Glomerular endothelial cell (primary cell): ENCODE results near the gene GUCA2B. TPM values are rescaled to one million over a fixed set of nuclear protein-coding genes. Genes with fewer than 3 reads are reported as not detected.

Experiments
- DNase-seq: peaks from one replicate; pipeline ENCODE4 v3.0.0-alpha.2; 2011; ENCODE audit warnings: low read depth, low spot score; ENCODE audit errors: extremely low read depth
- total RNA-seq: library from RNA; depleted of rRNA; stranded (reverse); fragments of >200 nt; gene quantifications from 2 replicates; pipeline ENCODE4 v1.2.3, GENCODE V29; 2015

GUCA2B gene
- not detected in 2 replicates for total RNA-seq

GRCh38 chr1:42152907-42153600, at the start of gene GUCA2B:
TSS of gene GUCA2B (plus strand) at chr1:42153410. CDS start at chr1:42153451, 41 bp downstream.
- no peak for DNase-seq

GRCh38 chr1:42105025-42105424, 48.2 kb upstream of the GUCA2B start:
- no peak for DNase-seq

- no peak for DNase-seq
Measured at GRCh38 chr1:42108309-42108708, 44.9 kb upstream of the GUCA2B start.

- no peak for DNase-seq
Measured at GRCh38 chr1:42109600-42109999, 43.6 kb upstream of the GUCA2B start.

GRCh38 chr1:42114229-42114628, 39.0 kb upstream of the GUCA2B start:
- no peak for DNase-seq

- DNase-seq = no peak
Measured at GRCh38 chr1:42117214-42117613, 36.0 kb upstream of the GUCA2B start.

GRCh38 chr1:42118125-42118524, 35.1 kb upstream of the GUCA2B start:
- no peak for DNase-seq

- DNase-seq = no peak
Measured at GRCh38 chr1:42122408-42122807, 30.8 kb upstream of the GUCA2B start.

- no peak for DNase-seq
Measured at GRCh38 chr1:42125552-42125951, 27.7 kb upstream of the GUCA2B start.

- no peak for DNase-seq
Measured at GRCh38 chr1:42127767-42128166, 25.4 kb upstream of the GUCA2B start.

GRCh38 chr1:42128499-42128898, 24.7 kb upstream of the GUCA2B start:
- DNase-seq = no peak

GRCh38 chr1:42128964-42129363, 24.2 kb upstream of the GUCA2B start:
- no peak for DNase-seq

- DNase-seq = no peak
Measured at GRCh38 chr1:42130061-42130660, 23.0 kb upstream of the GUCA2B start.

GRCh38 chr1:42133390-42133789, 19.8 kb upstream of the GUCA2B start:
- no peak for DNase-seq

- no peak for DNase-seq
Measured at GRCh38 chr1:42133809-42134526, 19.2 kb upstream of the GUCA2B start.

- no peak for DNase-seq
Measured at GRCh38 chr1:42135426-42135825, 17.8 kb upstream of the GUCA2B start.

- no peak for DNase-seq
Measured at GRCh38 chr1:42136466-42136865, 16.7 kb upstream of the GUCA2B start.

GRCh38 chr1:42137766-42138165, 15.4 kb upstream of the GUCA2B start:
- no peak for DNase-seq

- DNase-seq = no peak
Measured at GRCh38 chr1:42138586-42138985, 14.6 kb upstream of the GUCA2B start.

- DNase-seq = no peak
Measured at GRCh38 chr1:42139444-42139843, 13.8 kb upstream of the GUCA2B start.

GRCh38 chr1:42140191-42140590, 13.0 kb upstream of the GUCA2B start:
- DNase-seq = no peak

- no peak for DNase-seq
Measured at GRCh38 chr1:42141978-42142377, 11.2 kb upstream of the GUCA2B start.
